ENCODE results near the gene MCU.

MCU gene

GRCh38 chr10:72808001-72808400 is 116.1 kb downstream of the MCU start:
- DNase-seq = no peak

GRCh38 chr10:72809006-72809405 is 117.1 kb downstream of the MCU start:
- no peak for DNase-seq

GRCh38 chr10:72810976-72811375 is 119.0 kb downstream of the MCU start:
- DNase-seq = no peak

GRCh38 chr10:72812415-72812752 is 120.4 kb downstream of the MCU start:
- no peak for DNase-seq

DNA sequence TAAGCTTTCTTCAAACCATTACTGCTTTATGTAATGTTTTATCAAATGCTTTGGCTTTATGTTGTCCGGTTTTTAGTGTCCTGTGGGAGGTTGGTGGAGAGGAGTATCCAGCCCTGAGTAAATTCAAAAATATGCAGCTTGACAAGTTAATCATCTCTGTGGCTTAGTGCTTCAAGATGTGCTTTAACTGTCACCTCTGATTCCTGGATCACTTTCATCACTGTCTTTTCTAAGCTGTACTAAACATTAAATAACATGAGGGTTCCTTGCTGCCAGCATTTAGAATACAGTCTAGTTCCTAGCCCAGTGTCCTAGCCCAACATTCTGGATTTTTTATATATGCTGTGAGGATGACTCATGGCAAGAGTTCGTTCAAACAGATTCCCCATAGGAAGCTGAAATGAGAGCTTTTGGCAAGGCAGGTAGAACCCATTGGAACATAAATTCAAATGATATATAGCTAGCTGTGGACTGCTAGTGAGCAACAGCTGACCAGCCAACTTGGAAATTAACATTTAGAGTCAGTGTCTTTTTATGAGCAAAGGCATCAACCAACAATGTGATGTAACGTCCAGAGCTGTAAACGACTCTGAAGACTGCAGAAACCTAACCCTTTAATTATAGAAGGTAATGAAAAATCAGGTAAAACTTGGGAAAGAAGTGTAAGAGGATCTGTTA is 120.9 kb downstream of the MCU start:
- DNase-seq = no peak

- DNase-seq = no peak
These were observed 122.3 kb downstream of the MCU start for GRCh38 chr10:72814099-72814790.

DNA sequence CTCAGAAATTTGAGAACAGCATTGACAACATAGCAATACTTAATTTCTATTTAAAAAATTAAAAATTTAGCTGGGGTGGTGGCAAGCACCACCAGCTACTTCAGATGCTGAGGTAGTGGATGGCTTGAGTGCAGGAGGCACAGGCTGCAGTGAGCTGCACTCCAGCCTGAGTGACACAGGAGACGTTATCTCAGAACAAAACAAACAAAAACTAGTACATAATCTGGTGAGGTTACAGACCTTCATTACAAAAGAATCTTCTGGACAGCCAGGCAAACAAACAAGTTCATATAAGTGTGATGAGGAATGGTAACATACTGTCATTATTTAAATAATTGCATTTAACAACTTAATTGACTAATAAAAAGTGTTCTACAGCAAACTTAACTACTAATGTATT is 124.6 kb downstream of the MCU start:
- no peak for DNase-seq

DNA sequence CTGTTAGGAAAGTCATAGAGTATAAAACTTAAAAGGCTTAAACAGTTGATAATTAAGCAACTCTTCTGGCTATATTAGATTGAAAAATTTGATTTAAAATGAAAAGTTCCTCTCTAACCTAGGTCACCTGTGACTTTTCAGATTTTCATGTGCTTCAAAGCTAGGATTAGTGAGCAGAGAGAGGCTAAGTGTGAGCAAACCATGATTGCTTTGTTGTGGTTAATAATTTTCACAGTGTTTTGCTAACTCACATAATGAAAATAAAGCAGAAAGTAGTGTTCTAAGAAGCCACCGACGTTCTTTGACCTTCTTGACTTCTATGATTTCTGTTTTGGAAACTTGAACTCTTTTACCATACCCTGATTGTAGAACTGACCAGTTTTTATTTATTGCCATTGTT is 126.1 kb downstream of the MCU start:
- no peak for DNase-seq

DNA sequence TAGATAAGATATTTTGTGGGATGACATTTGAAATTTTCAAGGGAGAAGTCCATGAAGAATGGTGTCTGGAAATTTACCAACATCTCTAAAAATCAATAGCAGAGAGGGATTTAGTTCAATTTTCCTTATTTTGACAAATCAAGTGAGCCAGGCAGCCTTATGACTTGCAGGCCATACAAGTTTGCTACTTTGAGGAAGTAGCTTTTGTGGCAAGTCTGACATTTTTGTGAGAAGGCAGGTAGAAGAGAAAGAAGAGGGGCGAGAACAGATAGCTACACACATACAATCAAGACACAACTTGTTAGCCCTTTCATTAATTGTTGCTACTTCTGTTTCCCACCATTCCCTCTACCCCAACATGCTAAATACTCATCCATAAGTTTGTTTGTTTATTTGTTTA is 127.1 kb downstream of the MCU start:
- no peak for DNase-seq

DNA sequence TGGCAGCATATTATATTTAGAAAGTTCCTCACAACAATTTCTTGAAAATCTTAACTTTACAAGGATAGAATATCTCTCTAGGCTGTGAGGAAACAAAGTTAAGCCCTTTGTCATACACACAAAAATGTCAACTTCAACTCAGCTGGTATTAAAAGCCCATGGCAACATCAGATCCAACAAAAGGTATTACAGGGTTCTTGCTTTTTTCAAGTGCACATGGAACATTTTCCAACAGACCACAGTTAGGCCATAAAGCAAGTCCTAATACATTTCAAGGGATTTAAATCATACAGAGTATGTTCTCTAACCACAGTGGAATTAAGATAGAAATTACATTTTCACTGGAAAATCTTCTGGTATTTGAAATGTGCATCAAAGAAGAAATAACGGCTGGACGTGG is 129.7 kb downstream of the MCU start:
- no peak for DNase-seq

GRCh38 chr10:72822342-72822986 is 130.5 kb downstream of the MCU start:
- DNase-seq = no peak

DNA sequence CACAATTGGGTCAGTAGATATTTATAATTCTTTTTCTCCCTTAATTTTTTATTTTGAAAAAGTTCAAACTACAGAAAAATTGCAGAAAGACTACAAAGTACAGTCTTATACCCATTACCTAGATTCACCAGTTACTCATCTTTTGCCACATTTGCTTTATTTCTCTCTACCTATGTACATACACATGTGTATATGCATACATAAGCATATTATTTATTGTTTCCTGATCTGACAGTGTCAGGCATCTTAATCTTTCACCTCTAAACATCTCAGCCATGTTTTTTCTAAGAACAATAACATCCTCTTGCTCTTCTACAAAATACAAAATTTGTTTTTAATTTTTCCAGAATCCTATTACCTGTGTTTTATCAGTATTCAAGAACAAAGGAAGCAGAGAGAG is 133.2 kb downstream of the MCU start:
- DNase-seq = no peak

- DNase-seq = no peak
These were observed 134.4 kb downstream of the MCU start for GRCh38 chr10:72826346-72826745.

- DNase-seq = no peak
These were observed 136.4 kb downstream of the MCU start for GRCh38 chr10:72828294-72828693.

DNA sequence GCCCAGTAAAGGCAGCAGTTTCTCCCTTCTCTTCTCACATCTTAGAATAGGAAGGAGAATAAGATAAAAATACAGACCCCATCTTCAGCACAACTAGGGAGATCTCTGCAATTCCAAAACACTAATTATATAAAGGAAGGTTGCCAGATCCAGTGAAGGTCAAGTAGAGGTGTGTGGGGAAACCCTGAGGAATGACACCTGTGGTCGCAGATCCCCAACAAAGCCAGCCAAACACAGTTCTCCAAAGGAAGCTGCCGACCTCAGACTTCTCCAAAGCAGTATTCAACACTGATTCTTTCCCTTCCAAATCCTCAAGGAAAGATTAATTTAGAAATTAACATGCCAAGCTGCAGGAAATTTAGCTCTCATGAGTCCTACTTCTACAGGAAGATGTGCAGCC is 138.7 kb downstream of the MCU start:
- DNase-seq = no peak

DNA sequence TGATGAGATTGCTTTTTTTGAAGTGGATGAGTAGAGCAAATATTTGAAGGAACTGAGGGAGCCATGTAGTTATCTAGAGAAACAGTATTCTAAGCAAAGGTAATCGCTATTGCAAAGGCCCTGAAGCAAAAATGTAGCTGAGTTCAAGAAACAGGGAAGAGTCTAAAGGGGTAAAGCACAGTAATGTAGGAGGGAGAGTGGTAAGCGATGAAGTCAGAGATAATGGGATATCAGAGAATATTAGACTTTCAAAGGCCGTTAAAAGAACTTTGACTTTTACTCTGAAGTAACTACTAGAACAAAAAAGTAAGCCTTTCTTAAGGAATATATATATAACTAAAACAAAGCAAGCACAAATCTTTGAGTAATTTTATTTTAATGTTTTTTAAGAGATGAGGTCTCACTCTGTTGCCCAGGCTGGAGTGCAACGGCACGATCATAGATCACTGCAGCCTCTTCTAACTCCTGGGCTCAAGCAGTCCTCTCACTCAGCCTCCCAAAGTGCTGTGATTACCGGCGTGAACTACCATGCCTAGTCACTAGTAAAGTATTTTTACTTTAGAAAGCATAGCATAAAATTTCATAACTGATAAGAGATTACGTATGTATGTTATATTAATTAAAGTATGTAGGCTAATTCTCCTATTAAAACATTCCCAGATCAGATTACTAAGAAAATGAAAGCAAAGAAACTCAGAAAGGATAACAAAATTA is 139.9 kb downstream of the MCU start:
- DNase-seq = no peak

- no peak for DNase-seq
These were observed 140.8 kb downstream of the MCU start for GRCh38 chr10:72832701-72833100.

- DNase-seq = peak; percentile 7
These were observed 142.4 kb downstream of the MCU start for GRCh38 chr10:72834183-72834825.

- no peak for DNase-seq
These were observed 148.4 kb downstream of the MCU start for GRCh38 chr10:72840319-72840718.

- DNase-seq = no peak
These were observed 149.5 kb downstream of the MCU start for GRCh38 chr10:72841487-72841886.

DNA sequence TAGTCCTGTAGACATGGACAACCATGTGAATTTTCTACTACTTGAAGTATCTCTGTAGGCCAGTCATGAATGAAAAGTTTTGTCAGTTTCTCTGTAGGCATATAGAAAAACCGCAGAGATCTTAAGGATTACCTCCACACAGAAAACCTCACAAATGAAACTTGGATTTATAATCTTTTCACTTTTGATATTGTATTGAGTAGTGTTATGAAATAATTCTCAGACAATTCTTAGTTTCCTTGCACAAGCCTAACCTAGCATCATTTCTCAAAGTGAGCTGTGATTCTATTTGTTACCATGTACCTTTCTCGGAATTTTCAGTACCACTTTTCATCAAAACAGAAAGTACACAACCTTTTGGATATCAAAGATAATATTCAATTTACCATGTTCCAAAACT is 150.2 kb downstream of the MCU start:
- DNase-seq = no peak

DNA sequence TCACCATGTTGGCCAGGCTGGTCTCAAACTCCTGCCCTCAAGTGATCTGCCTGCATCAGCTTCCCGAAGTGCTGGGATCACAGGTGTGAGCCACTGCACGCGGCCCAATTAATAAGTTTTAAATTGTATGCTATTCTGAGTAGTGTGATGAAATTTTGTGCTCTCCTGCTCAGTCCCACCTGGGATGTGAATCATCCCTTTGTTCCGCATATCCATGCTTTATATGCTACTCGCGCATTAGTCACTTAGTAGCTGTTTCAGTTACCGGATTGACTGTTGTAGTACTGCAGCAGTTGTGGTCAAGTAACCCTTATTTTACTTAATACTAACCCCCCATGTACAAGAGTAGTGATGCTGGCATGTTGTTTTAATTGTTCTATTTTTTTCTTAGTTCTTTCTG is 154.3 kb downstream of the MCU start:
- DNase-seq = peak; percentile 15

DNA sequence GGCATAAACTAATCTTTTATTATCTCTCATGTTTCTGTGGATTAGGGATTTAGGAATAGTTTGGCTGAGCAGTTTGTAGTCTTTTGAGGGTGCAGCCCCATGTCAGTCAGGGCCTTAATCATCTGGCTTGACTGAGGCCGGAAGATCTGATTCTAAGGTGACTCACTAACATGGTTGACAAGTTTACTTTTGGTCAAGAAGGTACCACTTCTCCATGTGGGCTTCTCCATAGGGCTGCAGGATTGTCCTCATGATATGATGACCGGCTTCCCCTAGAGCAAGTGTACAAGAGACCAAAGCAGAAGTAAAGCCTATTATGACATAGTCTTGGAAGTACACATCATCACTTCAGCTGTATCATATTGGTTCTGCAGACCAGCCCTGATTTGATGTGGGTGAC is 155.7 kb downstream of the MCU start:
- DNase-seq = no peak
